Spleen (tissue), 11 donors: ENCODE measurements around the gene KCNF1. TPM values are rescaled to one million over a fixed set of nuclear protein-coding genes. Genes with fewer than 3 reads are reported as not detected.

Experiments
- DNase-seq: peaks from one replicate; pipeline ENCODE4 v3.0.0-alpha.2; 2020
- H3K27ac ChIP-seq, 8 donors: fragments of 200-600 bp; sonication (generic) in 7 of 8; 1 replicate in 4 of 8; 2 replicates in 4 of 8; pipeline versions ENCODE4 v1.5.0 to v1.8.0; 2016 to 2021; ENCODE audit warnings: inconsistent platforms in 4 of 8, mild to moderate bottlenecking in 4 of 8, moderate library complexity in 1 of 8
- H3K27me3 ChIP-seq, 7 donors: fragments of 200-600 bp; sonication (generic) in 6 of 7; replicated peaks in 1 of 7; 1 replicate in 4 of 7; 2 replicates in 3 of 7; pipeline versions ENCODE4 v1.5.0 to v1.8.0; 2016 to 2021; ENCODE audit warnings: inconsistent platforms in 3 of 7, mild to moderate bottlenecking in 1 of 7
- H3K36me3 ChIP-seq, 6 donors: fragments of 200-600 bp; sonication (generic) in 5 of 6; 1 replicate in 4 of 6; 2 replicates in 2 of 6; pipeline versions ENCODE4 v1.5.0 to v1.8.0; 2016 to 2021; ENCODE audit warnings: inconsistent platforms in 2 of 6
- H3K4me1 ChIP-seq, 6 donors: fragments of 200-600 bp; sonication (generic) in 5 of 6; 1 replicate in 3 of 6; 2 replicates in 3 of 6; pipeline versions ENCODE4 v1.5.0 to v1.8.0; 2016 to 2021; ENCODE audit warnings: inconsistent platforms in 3 of 6
- H3K4me3 ChIP-seq, 8 donors: fragments of 200-600 bp; sonication (generic) in 7 of 8; 1 replicate in 4 of 8; 2 replicates in 4 of 8; pipeline versions ENCODE4 v1.5.0 to v1.8.0; 2016 to 2021; ENCODE audit warnings: inconsistent platforms in 4 of 8, mild to moderate bottlenecking in 4 of 8, moderate library complexity in 2 of 8
- H3K9me3 ChIP-seq, 8 donors: fragments of 200-600 bp; sonication (generic) in 7 of 8; 1 replicate in 4 of 8; 2 replicates in 4 of 8; pipeline versions ENCODE4 v1.5.0 to v1.8.0; 2016 to 2021; ENCODE audit warnings: inconsistent platforms in 4 of 8
- CTCF ChIP-seq, 11 experiments: fragments of 200-600 bp in 7 of 11; fragments of 450-650 bp in 4 of 11; sonication (generic) in 4 of 11; IDR thresholded peaks in 8 of 11; conservative IDR thresholded peaks in 3 of 11; 1 replicate in 7 of 11; 2 replicates in 4 of 11; pipeline versions ENCODE4 v1.4.0 to v1.8.0; 2016 to 2021; ENCODE audit warnings: antibody characterized with exemption in 11 of 11, inconsistent platforms in 4 of 11, mild to moderate bottlenecking in 1 of 11
- POLR2A ChIP-seq, 3 donors: fragments of 450-650 bp; IDR thresholded peaks; one replicate each; pipeline ENCODE4 v1.5.1; 2017; ENCODE audit warnings: antibody characterized with exemption in 3 of 3, mild to moderate bottlenecking in 1 of 3
- POLR2AphosphoS5 ChIP-seq, 3 donors: sonication (generic); formaldehyde crosslinking; IDR thresholded peaks; one replicate each; pipeline ENCODE4 v1.5.1; 2017; ENCODE audit warnings: antibody characterized with exemption in 3 of 3
- WGBS, 5 donors: extraction: QIAGEN DNeasy Blood & Tissue Kit in 3 of 5; methylation state at CpG; one replicate each; pipeline versions ENCODE4 v1.1.5 to v1.1.7; 2013 to 2018; 5-methylcytosine and 5-hydroxymethylcytosine counted together
- intact Hi-C: fragments of 100-400 bp; cut with DNase I; formaldehyde crosslinking; loops from one replicate; pipeline ENCODE4 v1.15.0; 2023; ENCODE audit warnings: low total_unique reads
- polyA plus RNA-seq, 3 donors: library from polyadenylated mRNA; stranded (reverse); fragments of 200-250 nt; gene quantifications; one replicate each; pipeline ENCODE4 v1.2.1, GENCODE V29; 2013
- total RNA-seq, 7 donors: library from RNA; depleted of rRNA in 3 of 7; stranded (reverse); fragments of >200 nt in 3 of 7; fragmentation: NEBNext Ultra II Directional in 4 of 7; extraction: Animal tissue kit (Norgen Biotek cat#: 25700) in 4 of 7; gene quantifications; one replicate each; pipeline versions ENCODE4 v1.1.0 to v1.2.1, GENCODE V29; 2016 to 2021
- donor health status: healthy with polysubstance abuse.
- donor health status: DM: no; HTN: no; CAD: no; lungs with moderate emphysema.
- donor health status: DM: no; HTN: no; CAD: no.
- donor health status: Bipolar disorder and iron deficiency.
- donor health status: healthy.
- donor health status: DM: no; HTN: no; CAD: no.
- donor health status: DM: yes; HTN: yes; CAD: no.

KCNF1 gene
- total and polyA plus RNA-seq, 10 donors: 0.16 to 1.2 (median 0.57) TPM; not detected in 3

GRCh38 chr2:10880586-10881321, 31.0 kb upstream of the KCNF1 start:
- Histone ChIP-seq H3K4me1 (peaks cover 0 to 28% (median 13%) of the 10 kb centered on the region in 6 donors), H3K9me3 (no peaks in the 10 kb centered on the region), H3K4me3 (peak overlapping the region in 1 of 8 donors; percentile 55), H3K27me3 (peaks cover 0 to 15% (median 0%) of the 10 kb centered on the region in 7 donors), H3K27ac (peak overlapping the region in 1 of 8 donors; percentile 75), H3K36me3 (no peaks in the 10 kb centered on the region)
- DNase-seq: no peak
- WGBS, 5 donors: 82 to 89% (median 89%) methylated on average over 16 to 20 of the region's 20 CpGs
- no peak for TF ChIP-seq POLR2AphosphoS5 (IDR thresholded peaks at IDR 0.05)
- intact Hi-C loops: no loop called here

GRCh38 chr2:10882568-10882967, 29.2 kb upstream of the KCNF1 start:
- no peak for TF ChIP-seq POLR2A (IDR thresholded peaks at IDR 0.05)
- Histone ChIP-seq H3K4me1 (peaks cover 0 to 16% (median 8%) of the 10 kb centered on the region in 6 donors), H3K36me3 (no peaks in the 10 kb centered on the region), H3K27me3 (peaks cover 0 to 7% (median 0%) of the 10 kb centered on the region in 7 donors), H3K4me3 (no peak overlapping the region), H3K9me3 (no peaks in the 10 kb centered on the region), H3K27ac (no peak overlapping the region)
- intact Hi-C loops: no loop called here
- WGBS, 5 donors: 81 to 95% (median 90%) methylated on average over 3 of the region's 3 CpGs
- DNase-seq: no peak

GRCh38 chr2:10883066-10883465, 28.7 kb upstream of the KCNF1 start:
- intact Hi-C loops: no loop called here
- DNase-seq: no peak
- H3K27me3 ChIP-seq: peaks cover 0 to 2% (median 0%) of the 10 kb centered on the region in 7 donors
- TF ChIP-seq CTCF (IDR thresholded peaks at IDR 0.05 in 8 of 11, conservative IDR thresholded peaks at IDR 0.05 in 3 of 11): no peak
- TF ChIP-seq POLR2A (IDR thresholded peaks at IDR 0.05): no peak
- TF ChIP-seq POLR2AphosphoS5 (IDR thresholded peaks at IDR 0.05): no peak
- no peak overlapping the region for H3K4me3 ChIP-seq
- WGBS, 5 donors: 78 to 89% (median 87%) methylated on average over 6 of the region's 6 CpGs
- H3K27ac ChIP-seq: no peak overlapping the region
- H3K9me3 ChIP-seq: no peaks in the 10 kb centered on the region
- H3K36me3 ChIP-seq: no peaks in the 10 kb centered on the region
- H3K4me1 ChIP-seq: peaks cover 0 to 13% (median 3%) of the 10 kb centered on the region in 6 donors

GRCh38 chr2:10883801-10884478, 27.8 kb upstream of the KCNF1 start:
- no peak for DNase-seq
- H3K4me3 ChIP-seq: no peak overlapping the region
- no peaks in the 10 kb centered on the region for H3K36me3 ChIP-seq
- TF ChIP-seq CTCF (IDR thresholded peaks at IDR 0.05 in 8 of 11, conservative IDR thresholded peaks at IDR 0.05 in 3 of 11) (no peak), POLR2A (IDR thresholded peaks at IDR 0.05) (no peak), POLR2AphosphoS5 (IDR thresholded peaks at IDR 0.05) (no peak)
- WGBS, 5 donors: 64 to 85% (median 72%) methylated on average over 10 of the region's 10 CpGs
- peaks cover 0 to 13% (median 3%) of the 10 kb centered on the region in 6 donors for H3K4me1 ChIP-seq
- intact Hi-C loops: no loop called here
- no peaks in the 10 kb centered on the region for H3K9me3 ChIP-seq
- no peaks in the 10 kb centered on the region for H3K27me3 ChIP-seq
- no peak overlapping the region for H3K27ac ChIP-seq

- 29 to 42% (median 39%) methylated on average over 5 of the region's 5 CpGs for WGBS, 5 donors
- TF ChIP-seq POLR2A (IDR thresholded peaks at IDR 0.05) (no peak), POLR2AphosphoS5 (IDR thresholded peaks at IDR 0.05) (no peak), CTCF (IDR thresholded peaks at IDR 0.05 in 8 of 11, conservative IDR thresholded peaks at IDR 0.05 in 3 of 11) (no peak)
- DNase-seq: no peak
- peak overlapping the region in 1 of 8 donors; percentile 4 for H3K27ac ChIP-seq
- H3K36me3 ChIP-seq: no peaks in the 10 kb centered on the region
- intact Hi-C loops: no loop called here
- H3K27me3 ChIP-seq: peaks cover 0 to under 1% (median 0%) of the 10 kb centered on the region in 7 donors
- peaks cover 0 to 13% (median 3%) of the 10 kb centered on the region in 6 donors for H3K4me1 ChIP-seq
- no peak overlapping the region for H3K4me3 ChIP-seq
- no peaks in the 10 kb centered on the region for H3K9me3 ChIP-seq
Measured at GRCh38 chr2:10884574-10884975, 27.2 kb upstream of the KCNF1 start.
